Urothelium cell line (cell line): ENCODE measurements around the gene IGF2R.
A peak's percentile ranks its signal among the peaks of the same experiment; 100 is the strongest.

Source experiments
- DNase-seq: peaks from one replicate; pipeline ENCODE4 v3.0.0; 2011; ENCODE audit warnings: low spot score, mixed read lengths
- FAIRE-seq: peaks from 2 replicates; lab custom pipeline; 2011; peaks lifted over from hg19 to GRCh38; lab: Jason Lieb, UNC

IGF2R gene

GRCh38 chr6:160022793-160023192 is 53.9 kb downstream of the IGF2R start:
- DNase-seq (no peak), FAIRE-seq (no peak)

GRCh38 chr6:160024152-160024551 is 55.3 kb downstream of the IGF2R start:
- FAIRE-seq (no peak), DNase-seq (no peak)

- no peak for DNase-seq
- no peak for FAIRE-seq
Observed at GRCh38 chr6:160027076-160027475, 58.2 kb downstream of the IGF2R start.

GRCh38 chr6:160027931-160028330 is 59.0 kb downstream of the IGF2R start:
- DNase-seq: no peak
- no peak for FAIRE-seq

GRCh38 chr6:160028487-160029275 is 59.8 kb downstream of the IGF2R start:
- DNase-seq: no peak
- no peak for FAIRE-seq

GRCh38 chr6:160029525-160029924 is 60.6 kb downstream of the IGF2R start:
- DNase-seq: no peak
- no peak for FAIRE-seq

- FAIRE-seq (peak; percentile 94), DNase-seq (peak; percentile 93)
Observed at GRCh38 chr6:160030103-160030502, 61.2 kb downstream of the IGF2R start.

GRCh38 chr6:160031442-160031841 is 62.6 kb downstream of the IGF2R start:
- FAIRE-seq: no peak
- DNase-seq: no peak

GRCh38 chr6:160031871-160032270 is 63.0 kb downstream of the IGF2R start:
- FAIRE-seq: no peak
- no peak for DNase-seq

- DNase-seq: no peak
- no peak for FAIRE-seq
Observed at GRCh38 chr6:160032538-160032937, 63.7 kb downstream of the IGF2R start.

GRCh38 chr6:160034036-160034930 is 65.4 kb downstream of the IGF2R start:
- no peak for FAIRE-seq
- no peak for DNase-seq

- DNase-seq (no peak), FAIRE-seq (no peak)
Observed at GRCh38 chr6:160035241-160035640, 66.4 kb downstream of the IGF2R start.

GRCh38 chr6:160035693-160036330 is 66.9 kb downstream of the IGF2R start:
- FAIRE-seq: no peak

GRCh38 chr6:160036331-160036695 is 67.4 kb downstream of the IGF2R start:
- DNase-seq (no peak), FAIRE-seq (no peak)

More at GRCh38 chr6:160035693-160036330, 66.9 kb downstream of the IGF2R start:
- DNase-seq: no peak

GRCh38 chr6:160036790-160037206 is 67.9 kb downstream of the IGF2R start:
- DNase-seq (no peak), FAIRE-seq (no peak)

GRCh38 chr6:160038479-160038878 is 69.6 kb downstream of the IGF2R start:
- DNase-seq (no peak), FAIRE-seq (no peak)

GRCh38 chr6:160039441-160039840 is 70.6 kb downstream of the IGF2R start:
- FAIRE-seq (no peak), DNase-seq (no peak)

GRCh38 chr6:160040055-160040454 is 71.2 kb downstream of the IGF2R start:
- FAIRE-seq (no peak), DNase-seq (no peak)

GRCh38 chr6:160040527-160041264 is 71.8 kb downstream of the IGF2R start:
- FAIRE-seq: no peak

GRCh38 chr6:160041608-160042007 is 72.7 kb downstream of the IGF2R start:
- DNase-seq (no peak), FAIRE-seq (no peak)

More at GRCh38 chr6:160040527-160041264, 71.8 kb downstream of the IGF2R start:
- DNase-seq: no peak
